Measurements from ENCODE around the gene LCE1F.

LCE1F gene

GRCh38 chr1:152777510-152778137, 2.7 kb downstream of the LCE1F start:
- no peak for DNase-seq

DNA sequence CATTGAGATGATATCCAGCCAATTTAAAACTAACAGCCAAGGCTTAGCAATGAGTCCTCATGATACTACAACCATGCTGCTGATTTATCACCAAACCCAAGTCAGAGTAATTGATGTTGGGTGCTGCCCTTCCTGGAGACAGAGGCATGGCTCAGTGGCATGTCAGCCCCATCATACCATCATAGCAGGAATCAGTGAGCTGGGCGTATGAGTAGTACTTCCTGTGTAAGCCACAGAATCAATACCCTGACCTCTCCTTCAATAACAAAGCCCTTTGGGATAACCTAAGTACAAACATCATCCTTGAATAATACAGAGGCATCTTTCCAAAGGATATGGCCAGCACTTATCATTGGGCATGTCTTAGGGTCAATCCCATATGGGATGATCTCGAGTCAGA, 8.2 kb downstream of the LCE1F start:
- no peak for DNase-seq

GRCh38 chr1:152786077-152786476, 11.1 kb downstream of the LCE1F start, which contains the start of gene LCE1E:
Gene LCE1E, plus strand, starts transcription at chr1:152786257. Its CDS starts 1,043 bp downstream, at chr1:152787300.
- peak; percentile 84 for DNase-seq

DNA sequence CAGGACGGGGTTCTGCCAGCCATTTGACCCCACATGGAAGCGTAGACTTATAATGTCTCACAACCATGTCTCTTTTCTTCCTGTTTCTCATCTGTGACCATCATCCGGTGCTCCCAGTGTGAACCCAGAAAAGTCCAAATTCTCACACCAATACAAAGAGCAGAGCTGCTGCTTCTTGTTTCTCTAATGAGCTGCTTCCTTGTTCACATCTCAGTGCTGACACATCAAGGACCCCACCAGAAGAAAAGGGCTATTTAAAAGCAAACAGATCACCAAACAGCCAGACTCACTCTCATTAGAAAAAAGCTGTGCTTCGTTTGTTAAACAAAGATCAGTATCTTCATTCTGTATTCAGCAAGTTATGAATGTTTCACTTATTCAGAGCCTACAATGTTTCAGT, 20.7 kb downstream of the LCE1F start:
- DNase-seq = no peak

- no peak for DNase-seq
Measured at GRCh38 chr1:152796421-152796820, 21.5 kb downstream of the LCE1F start, which contains the start of gene LCE1D. Gene LCE1D, plus strand, starts transcription at chr1:152796721. Its CDS starts 1,074 bp downstream, at chr1:152797795.

DNA sequence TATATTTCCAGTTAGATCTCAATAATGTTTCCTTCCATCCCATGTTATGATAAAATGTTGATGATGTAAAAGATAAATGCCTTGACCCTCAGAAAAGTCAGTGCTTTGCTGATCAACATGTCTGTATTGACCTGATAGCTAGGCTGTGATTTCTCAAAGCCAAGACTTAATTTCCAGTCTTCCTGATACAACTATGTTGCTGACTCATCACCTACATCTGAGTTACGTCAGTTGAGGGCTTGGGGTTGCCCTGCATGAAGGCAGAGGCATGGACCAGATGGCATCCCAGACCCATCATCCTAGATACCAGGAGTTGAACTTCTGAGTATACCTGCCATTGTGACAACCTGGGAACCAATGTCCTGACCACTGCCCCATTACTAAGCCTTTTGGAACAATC, 26.4 kb downstream of the LCE1F start:
- DNase-seq = no peak

- no peak for DNase-seq
Measured at GRCh38 chr1:152806576-152806975, 31.6 kb downstream of the LCE1F start, which contains the start of gene LCE1C. Gene LCE1C, minus strand, starts transcription at chr1:152806651. Its CDS starts 1,173 bp downstream, at chr1:152805478.

DNA sequence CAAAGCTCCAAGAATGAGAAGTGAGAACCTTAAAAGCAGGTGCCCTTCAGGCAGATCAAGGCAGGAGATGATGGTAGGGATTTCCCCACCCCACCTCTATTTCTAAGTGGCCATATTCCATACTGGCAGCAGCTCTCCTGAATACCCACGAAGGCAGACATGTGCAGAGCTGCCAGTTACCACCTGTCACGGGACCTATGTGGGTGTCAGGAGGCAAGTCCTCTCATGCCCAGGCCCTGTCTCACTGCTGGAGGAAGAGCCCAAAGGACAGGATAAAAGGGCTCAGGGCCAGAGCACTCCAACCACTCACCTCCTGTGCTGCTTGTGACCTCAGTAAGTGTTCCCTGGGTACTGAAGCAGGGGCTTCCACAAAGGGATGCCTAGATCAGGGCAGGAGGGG, 36.1 kb downstream of the LCE1F start:
- no peak for DNase-seq

GRCh38 chr1:152811671-152812070, 36.7 kb downstream of the LCE1F start, which contains the start of gene LCE1B:
Gene LCE1B, plus strand, starts transcription at chr1:152811971. Its CDS starts 476 bp downstream, at chr1:152812447.
- DNase-seq = no peak

GRCh38 chr1:152817309-152817708, 42.4 kb downstream of the LCE1F start:
- no peak for DNase-seq

GRCh38 chr1:152823294-152823693, 48.4 kb downstream of the LCE1F start:
- DNase-seq = no peak

GRCh38 chr1:152824964-152825363, 50.0 kb downstream of the LCE1F start:
- no peak for DNase-seq

Data from DMS153 (cell line).